Keratinocyte (primary cell): ENCODE results near the gene NFATC2. TPM values are rescaled to one million over a fixed set of nuclear protein-coding genes. Genes with fewer than 3 reads are reported as not detected.

Experiments used
- DNase-seq: peaks from one replicate; pipeline ENCODE4 v3.0.0-alpha.2; 2011; ENCODE audit warnings: low read depth, missing footprints, low spot score
- FAIRE-seq: peaks from 2 replicates; lab custom pipeline; 2011; peaks lifted over from hg19 to GRCh38; lab: Jason Lieb, UNC
- H2AFZ ChIP-seq: 2 replicates; pipeline ENCODE4 v1.6.0; 2012; ENCODE audit warnings: low read length, control low read depth, inconsistent platforms; ENCODE audit not compliant: control insufficient read depth
- H3K27ac ChIP-seq: 2 replicates; pipeline ENCODE4 v1.5.1; 2011; ENCODE audit warnings: low read length; ENCODE audit not compliant: control insufficient read depth, insufficient read depth
- H3K27me3 ChIP-seq: 3 replicates; pipeline ENCODE4 v1.6.0; 2011; ENCODE audit warnings: low read length; ENCODE audit not compliant: control insufficient read depth, insufficient read depth; ENCODE audit errors: extremely low read depth
- H3K36me3 ChIP-seq, 2 experiments: 2 replicates in 1 of 2; 3 replicates in 1 of 2; pipeline ENCODE4 v1.5.1; 2011; ENCODE audit warnings: low read length in 2 of 2, mild to moderate bottlenecking in 1 of 2; ENCODE audit not compliant: control insufficient read depth in 2 of 2, insufficient read depth in 2 of 2; ENCODE audit errors: extremely low read depth in 1 of 2
- H3K4me1 ChIP-seq: 3 replicates; pipeline ENCODE4 v1.5.1; 2011; ENCODE audit warnings: low read length; ENCODE audit not compliant: control insufficient read depth, insufficient read depth; ENCODE audit errors: extremely low read depth
- H3K4me2 ChIP-seq: 3 replicates; pipeline ENCODE4 v1.6.0; 2011; ENCODE audit warnings: low read depth, low read length; ENCODE audit not compliant: control insufficient read depth, insufficient read depth; ENCODE audit errors: extremely low read depth
- H3K4me3 ChIP-seq, 3 experiments: fragments of 200-600 bp in 1 of 3; sonication (generic) in 1 of 3; 2 replicates in 2 of 3; 3 replicates in 1 of 3; pipeline ENCODE4 v1.5.1; 2011 to 2016; ENCODE audit warnings: low read length in 3 of 3, mild to moderate bottlenecking in 3 of 3, control low read depth in 2 of 3, inconsistent platforms in 1 of 3, low read depth in 1 of 3, mixed read lengths in 1 of 3, mixed run types in 1 of 3, moderate library complexity in 1 of 3; ENCODE audit not compliant: control insufficient read depth in 2 of 3, insufficient read depth in 2 of 3; ENCODE audit errors: extremely low read depth in 1 of 3
- H3K79me2 ChIP-seq: 2 replicates; pipeline ENCODE4 v1.6.0; 2012; ENCODE audit warnings: low read length; ENCODE audit not compliant: control insufficient read depth, insufficient read depth
- H3K9ac ChIP-seq: 3 replicates; pipeline ENCODE4 v1.6.0; 2011; ENCODE audit warnings: low read length; ENCODE audit not compliant: control insufficient read depth, insufficient read depth; ENCODE audit errors: extremely low read depth
- H3K9me1 ChIP-seq: 3 replicates; pipeline ENCODE4 v1.6.0; 2011; ENCODE audit warnings: low read length; ENCODE audit not compliant: control insufficient read depth, insufficient read depth; ENCODE audit errors: extremely low read depth
- H3K9me3 ChIP-seq: 2 replicates; pipeline ENCODE4 v1.5.1; 2012; ENCODE audit warnings: low read depth, low read length; ENCODE audit not compliant: control insufficient read depth
- H4K20me1 ChIP-seq: 3 replicates; pipeline ENCODE4 v1.6.0; 2011; ENCODE audit warnings: low read length; ENCODE audit not compliant: control insufficient read depth, insufficient read depth; ENCODE audit errors: extremely low read depth
- EZH2 ChIP-seq: IDR thresholded peaks from one replicate; pipeline ENCODE4 v1.6.1; 2012; ENCODE audit warnings: inconsistent platforms, mild to moderate bottlenecking, low read length, moderate library complexity
- dilution Hi-C: fragments of 300-500 bp; cut with MboI; formaldehyde crosslinking; loops from one replicate; pipeline ENCODE4 v1.7.0; 2020; ENCODE audit warnings: low sequenced_read_pairs; ENCODE audit not compliant: extremely low pct_ligation_motif_present
- polyA plus RNA-seq, 5 experiments: library from polyadenylated mRNA; depleted of rRNA in 3 of 5; stranded (reverse) in 3 of 5; stranded (forward) in 1 of 5; unstranded in 1 of 5; fragments of >200 nt; gene quantifications; 1 replicate in 1 of 5; 2 replicates in 3 of 5; 3 replicates in 1 of 5; pipeline versions ENCODE4 v1.2.1 to v1.2.3, GENCODE V29; 2011 to 2012; ENCODE audit warnings: missing spikeins in 2 of 5, low read depth in 1 of 5, low replicate concordance in 1 of 5
- TF ChIP-seq, protein P1 (sequence below), 3 experiments: IDR thresholded peaks in 1 of 3; conservative IDR thresholded peaks in 1 of 3; optimal IDR thresholded peaks in 1 of 3; 2 replicates in 2 of 3; 3 replicates in 1 of 3; pipeline versions ENCODE3 to v1.5.1; 2011; ENCODE audit warnings: low read length in 3 of 3, mild to moderate bottlenecking in 3 of 3, moderate library complexity in 2 of 3, control low read depth in 1 of 3, inconsistent platforms in 1 of 3; ENCODE audit not compliant: insufficient read depth in 2 of 3; ENCODE audit errors: extremely low read depth in 1 of 3

Gene NFATC2
- polyA plus RNA-seq, 1 donor (not counting 4 experiments of a cell fraction or from before 2014, with no cell fraction given) = 0.05 TPM

GRCh38 chr20:51509208-51509607 is 33.3 kb downstream of the NFATC2 start:
- no peaks in the 10 kb centered on the region for H3K79me2 ChIP-seq

DNA sequence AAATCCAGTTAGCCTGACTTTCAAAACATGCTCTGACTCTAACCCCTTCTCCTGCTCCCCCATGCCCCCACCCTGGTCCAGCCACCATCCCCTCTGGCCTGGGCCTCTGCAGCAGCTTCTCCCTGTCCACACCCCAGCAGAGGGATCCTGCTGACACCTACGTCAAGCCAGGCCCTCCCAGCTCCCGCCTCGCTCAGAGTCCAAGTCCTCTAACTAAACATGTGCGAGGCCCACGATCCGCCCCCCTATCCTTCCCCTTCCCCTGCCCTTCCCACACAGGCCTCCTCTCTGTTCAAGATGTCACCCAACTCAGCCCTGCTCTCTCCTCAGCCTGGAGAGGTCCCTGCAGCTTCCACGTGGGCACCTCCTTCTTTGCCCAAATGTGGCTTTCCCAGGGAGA is 33.7 kb downstream of the NFATC2 start:
- Histone ChIP-seq H3K9ac (no peak overlapping the region), H3K79me2 (no peaks in the 10 kb centered on the region), H3K4me2 (no peak overlapping the region), H3K4me1 (peaks cover 3% of the 10 kb centered on the region), H2AFZ (no peak overlapping the region), H3K36me3 (no peaks in the 10 kb centered on the region), H4K20me1 (no peaks in the 10 kb centered on the region), H3K9me1 (no peaks in the 10 kb centered on the region), H3K27me3 (peaks cover 18% of the 10 kb centered on the region), H3K9me3 (no peaks in the 10 kb centered on the region), H3K4me3 (no peak overlapping the region), H3K27ac (no peak overlapping the region)
- FAIRE-seq (no peak), DNase-seq (no peak)
- dilution Hi-C loops = no loop called here
- TF ChIP-seq EZH2 = no peak
- TF ChIP-seq, protein P1, sequence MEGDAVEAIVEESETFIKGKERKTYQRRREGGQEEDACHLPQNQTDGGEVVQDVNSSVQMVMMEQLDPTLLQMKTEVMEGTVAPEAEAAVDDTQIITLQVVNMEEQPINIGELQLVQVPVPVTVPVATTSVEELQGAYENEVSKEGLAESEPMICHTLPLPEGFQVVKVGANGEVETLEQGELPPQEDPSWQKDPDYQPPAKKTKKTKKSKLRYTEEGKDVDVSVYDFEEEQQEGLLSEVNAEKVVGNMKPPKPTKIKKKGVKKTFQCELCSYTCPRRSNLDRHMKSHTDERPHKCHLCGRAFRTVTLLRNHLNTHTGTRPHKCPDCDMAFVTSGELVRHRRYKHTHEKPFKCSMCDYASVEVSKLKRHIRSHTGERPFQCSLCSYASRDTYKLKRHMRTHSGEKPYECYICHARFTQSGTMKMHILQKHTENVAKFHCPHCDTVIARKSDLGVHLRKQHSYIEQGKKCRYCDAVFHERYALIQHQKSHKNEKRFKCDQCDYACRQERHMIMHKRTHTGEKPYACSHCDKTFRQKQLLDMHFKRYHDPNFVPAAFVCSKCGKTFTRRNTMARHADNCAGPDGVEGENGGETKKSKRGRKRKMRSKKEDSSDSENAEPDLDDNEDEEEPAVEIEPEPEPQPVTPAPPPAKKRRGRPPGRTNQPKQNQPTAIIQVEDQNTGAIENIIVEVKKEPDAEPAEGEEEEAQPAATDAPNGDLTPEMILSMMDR (optimal IDR thresholded peaks at IDR 0.05 in 1 of 3, IDR thresholded peaks at IDR 0.05 in 1 of 3, conservative IDR thresholded peaks at IDR 0.05 in 1 of 3; ENCODE audit: extremely low read depth in 1 of 3, insufficient read depth in 2 of 3, low read length in 3 of 3) = no peak

More at GRCh38 chr20:51509208-51509607, 33.3 kb downstream of the NFATC2 start:
- dilution Hi-C loops = no loop called here
- DNase-seq (no peak), FAIRE-seq (no peak)
- TF ChIP-seq EZH2 = no peak
- TF ChIP-seq, protein P1 (optimal IDR thresholded peaks at IDR 0.05 in 1 of 3, IDR thresholded peaks at IDR 0.05 in 1 of 3, conservative IDR thresholded peaks at IDR 0.05 in 1 of 3; ENCODE audit: extremely low read depth in 1 of 3, insufficient read depth in 2 of 3, low read length in 3 of 3) = no peak
- H3K4me1 ChIP-seq = peaks cover 3% of the 10 kb centered on the region
- H4K20me1 ChIP-seq = no peaks in the 10 kb centered on the region
- peaks cover 18% of the 10 kb centered on the region for H3K27me3 ChIP-seq
- H3K9me3 ChIP-seq = no peaks in the 10 kb centered on the region
- no peak overlapping the region for H3K27ac ChIP-seq
- no peak overlapping the region for H3K4me3 ChIP-seq
- H2AFZ ChIP-seq = no peak overlapping the region
- H3K4me2 ChIP-seq = no peak overlapping the region
- H3K9ac ChIP-seq = no peak overlapping the region
- no peaks in the 10 kb centered on the region for H3K9me1 ChIP-seq
- no peaks in the 10 kb centered on the region for H3K36me3 ChIP-seq
